Endothelial cell of hepatic sinusoid (primary cell): ENCODE results near the gene C7orf25.

Source experiments
- in situ Hi-C: cut with HindIII; loops from 2 replicates; pipeline ENCODE4 v1.10.0; 2017; ENCODE audit warnings: low sequenced_read_pairs

Gene C7orf25

GRCh38 chr7:42911454-42912447 is at the start of gene C7orf25:
Gene C7orf25, minus strand, starts transcription at chr7:42912070. Its CDS starts 1,170 bp downstream, at chr7:42910900.
- in situ Hi-C loops: no loop called here

DNA sequence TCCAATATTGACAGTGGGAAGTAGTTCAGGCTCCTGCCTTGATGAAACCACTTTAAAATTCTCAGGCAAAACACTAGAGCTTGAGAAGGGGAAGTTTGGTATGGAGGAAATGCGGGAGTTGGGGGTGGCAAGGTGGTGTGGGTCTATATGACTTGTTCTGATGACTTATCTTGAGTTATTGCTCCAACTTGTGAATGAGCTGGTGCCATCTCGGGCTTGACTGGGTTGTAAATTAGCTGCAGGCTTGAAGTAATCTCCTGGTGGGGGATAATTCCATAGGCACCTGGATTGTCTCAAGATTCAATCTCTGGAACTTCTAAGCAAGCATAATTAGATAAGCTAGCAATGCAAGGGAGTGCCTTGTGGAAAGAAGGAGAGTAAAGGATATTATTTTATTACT is 49.3 kb upstream of the C7orf25 start:
- in situ Hi-C loops: no loop called here

DNA sequence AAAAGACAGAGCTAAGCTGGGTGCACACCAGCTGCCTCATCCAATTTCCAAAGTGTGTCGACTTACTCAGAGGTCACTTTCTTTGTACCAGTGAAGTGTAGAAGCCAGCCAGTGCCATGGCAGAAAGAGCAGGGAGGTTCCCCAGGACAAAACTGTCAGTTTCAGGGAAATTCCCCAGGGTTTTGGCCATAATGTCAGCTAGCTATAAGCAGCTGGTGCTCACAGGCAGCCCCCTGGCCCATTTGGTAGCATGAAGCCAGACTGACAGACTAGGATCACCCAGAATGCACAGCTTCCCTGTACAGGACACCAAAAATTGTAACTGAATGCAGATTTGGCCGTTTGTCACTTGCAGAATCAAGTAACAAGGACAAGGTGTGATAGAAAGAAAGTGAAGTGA is 48.9 kb upstream of the C7orf25 start:
- in situ Hi-C loops: no loop called here

DNA sequence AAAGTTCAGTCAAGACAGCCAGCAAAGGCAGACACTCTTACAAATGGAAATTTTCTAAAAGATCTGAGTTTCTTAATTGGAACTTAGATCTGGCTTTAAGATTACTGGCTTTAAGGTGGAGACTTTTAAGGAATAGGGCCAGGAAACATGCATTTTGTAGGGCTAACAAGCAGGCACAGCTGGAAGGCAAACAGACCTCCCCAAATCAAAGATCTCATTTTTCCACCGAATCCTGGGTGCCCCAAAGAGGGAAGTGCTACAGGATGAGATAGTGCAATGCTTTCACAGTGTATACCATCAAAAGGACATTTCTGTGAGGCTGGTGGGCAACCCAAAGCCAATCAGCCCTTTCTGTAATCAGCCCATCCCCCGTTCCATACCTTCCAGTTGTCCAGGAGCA is 47.7 kb upstream of the C7orf25 start:
- in situ Hi-C loops: no loop called here

DNA sequence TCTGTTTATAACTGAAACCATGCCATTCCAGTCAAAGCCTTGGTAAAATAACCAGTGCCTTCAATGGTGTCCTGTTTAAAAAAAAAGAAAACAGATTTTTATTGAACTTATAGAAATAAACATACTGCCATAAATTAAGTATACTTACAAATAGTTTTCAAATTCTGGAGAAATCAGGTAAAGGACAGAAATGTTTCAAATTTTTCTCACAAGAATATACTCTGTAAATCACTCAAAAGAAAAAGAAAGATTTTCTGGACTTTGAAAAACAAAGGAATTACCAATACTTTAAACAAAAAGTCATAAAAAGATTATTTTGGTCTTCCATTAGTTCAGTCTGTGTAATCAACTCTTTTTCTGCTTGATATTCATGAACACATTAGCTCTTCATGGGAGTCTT is 44.2 kb upstream of the C7orf25 start:
- in situ Hi-C loops: no loop called here

GRCh38 chr7:42953994-42954393 is 42.1 kb upstream of the C7orf25 start:
- in situ Hi-C loops: no loop called here

DNA sequence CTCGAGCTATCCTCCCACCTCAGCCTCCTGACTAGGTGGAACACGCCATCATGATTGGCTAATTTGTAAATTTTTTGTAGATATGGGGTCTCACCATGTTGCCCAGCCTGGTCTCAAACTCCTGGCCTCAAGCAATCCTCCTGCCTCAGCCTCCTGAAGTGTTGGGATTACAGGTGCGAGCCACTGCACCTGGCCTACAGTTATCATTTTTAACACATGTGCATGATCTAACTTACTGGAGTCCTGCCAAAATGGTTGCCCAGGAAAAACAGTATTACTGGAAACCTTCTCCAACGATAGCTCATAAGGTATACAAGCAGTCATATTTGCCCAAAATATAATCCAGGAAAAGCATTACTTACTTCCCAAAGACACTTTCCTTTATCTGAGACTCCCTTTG is 40.5 kb upstream of the C7orf25 start:
- in situ Hi-C loops: no loop called here

GRCh38 chr7:42950417-42950816 is 38.5 kb upstream of the C7orf25 start:
- in situ Hi-C loops: no loop called here

DNA sequence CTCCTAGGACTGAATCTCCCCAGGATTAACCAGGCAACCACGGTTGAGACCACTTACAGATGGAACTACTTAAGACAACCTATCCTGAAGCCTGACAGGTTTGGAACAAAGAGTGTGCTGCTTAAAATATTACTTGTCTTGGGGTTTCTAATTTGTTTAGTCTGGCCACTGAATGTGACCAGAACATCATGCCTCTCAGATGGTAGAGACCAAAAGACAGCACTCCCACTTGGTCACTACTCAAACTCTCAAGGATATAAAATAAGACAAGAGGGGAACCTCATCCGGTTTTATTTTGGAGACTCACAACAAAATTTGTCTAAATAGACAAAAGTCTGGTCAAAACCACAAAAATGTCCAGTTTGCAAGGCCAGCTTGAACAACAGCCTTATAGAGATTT is 35.7 kb upstream of the C7orf25 start:
- in situ Hi-C loops: no loop called here

DNA sequence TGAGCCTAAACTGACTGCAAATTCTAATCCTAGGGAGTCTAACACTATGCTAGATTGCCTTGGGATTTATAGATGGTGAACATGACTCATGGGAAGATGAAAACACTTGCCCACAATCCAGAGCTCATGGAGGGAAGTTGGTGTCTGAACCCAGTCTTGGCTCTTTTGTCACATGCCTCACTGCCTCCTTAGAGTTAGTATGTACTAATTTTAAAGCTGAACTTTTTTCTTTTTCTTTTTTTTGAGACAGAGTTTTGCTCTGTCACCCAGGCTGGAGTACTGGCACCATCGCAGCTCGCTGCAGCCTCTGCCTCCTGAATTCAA is 34.7 kb upstream of the C7orf25 start:
- in situ Hi-C loops: no loop called here

DNA sequence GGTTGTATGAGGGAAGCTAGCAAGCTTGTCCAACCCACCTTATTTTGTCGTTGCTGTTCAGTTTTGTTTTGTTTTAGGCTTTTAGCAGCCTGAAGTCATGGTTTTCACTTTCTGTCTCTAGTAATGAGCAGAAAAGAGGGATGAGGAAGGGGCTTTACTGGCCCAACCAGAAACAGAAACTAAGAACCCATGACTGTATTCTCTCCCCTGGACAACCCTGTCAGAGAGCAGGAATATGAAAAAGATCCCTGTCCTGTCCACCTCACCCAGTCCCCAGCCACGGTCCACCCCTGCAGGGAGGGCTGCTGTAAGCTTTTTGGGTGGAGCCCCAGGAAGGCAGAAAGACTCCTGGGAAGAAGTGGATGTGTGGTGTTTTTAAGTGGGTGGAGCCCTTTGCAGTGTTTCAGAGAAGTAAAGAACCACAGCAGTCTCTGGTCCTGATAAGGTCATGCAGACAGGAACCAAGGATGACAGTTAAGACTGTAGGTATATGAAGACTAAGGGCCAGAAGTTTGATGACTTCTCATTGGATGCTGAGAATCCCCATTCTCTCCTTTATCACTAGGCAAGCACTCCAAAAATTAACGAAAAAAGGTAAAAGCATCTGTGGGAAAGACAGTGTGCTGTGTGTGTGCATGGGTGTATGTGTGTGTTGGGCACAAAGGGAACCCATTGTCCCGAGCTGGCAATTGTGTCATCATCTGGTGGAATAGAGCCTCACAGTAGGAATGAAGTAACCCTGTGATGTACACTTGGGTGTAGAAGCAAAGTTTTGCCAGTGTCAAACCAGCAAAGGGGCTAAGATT is 34.2 kb upstream of the C7orf25 start:
- in situ Hi-C loops: no loop called here

DNA sequence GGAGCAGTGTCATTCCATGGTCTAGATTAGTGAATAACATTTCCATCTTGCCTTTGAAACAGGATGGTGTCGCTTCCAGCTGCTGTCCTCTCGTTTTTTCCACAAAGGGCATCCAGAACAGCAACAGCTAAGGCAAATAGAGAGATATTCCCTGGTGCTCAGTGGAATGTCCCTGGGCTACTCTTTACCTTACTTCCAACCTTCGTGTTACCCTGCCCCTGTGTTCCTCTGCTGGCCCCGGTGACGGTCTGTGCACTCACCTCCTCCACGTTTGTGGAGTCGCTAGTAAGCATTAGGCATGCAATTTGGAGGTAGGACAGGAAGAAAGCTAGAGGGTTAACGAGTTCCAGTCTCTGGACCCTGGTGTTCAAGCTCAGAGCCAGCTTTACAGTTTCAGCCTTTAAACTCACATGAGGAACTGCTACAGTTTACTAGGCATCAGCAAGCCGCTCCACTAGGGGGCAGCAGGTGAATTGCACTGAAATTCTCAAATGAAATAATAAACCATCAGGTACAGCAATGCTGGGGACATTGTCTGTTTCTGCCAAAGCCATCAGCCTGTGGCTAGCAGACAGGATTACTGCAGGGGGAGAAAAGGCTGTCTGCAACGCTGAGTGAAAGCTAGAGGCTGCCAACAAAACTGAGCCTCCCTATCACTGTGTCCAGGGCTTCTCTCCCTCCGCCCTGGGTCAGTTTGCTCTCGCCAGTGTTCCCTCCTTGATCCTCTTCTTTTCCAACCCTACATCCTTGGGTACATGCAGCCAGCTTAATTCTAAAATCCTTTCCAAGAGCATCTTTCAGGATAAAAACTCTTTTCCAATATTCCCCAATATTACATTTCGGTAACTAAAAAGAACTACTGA is 29.3 kb upstream of the C7orf25 start:
- in situ Hi-C loops: no loop called here

- in situ Hi-C loops: no loop called here
Observed at GRCh38 chr7:42939457-42940240, 27.8 kb upstream of the C7orf25 start.

DNA sequence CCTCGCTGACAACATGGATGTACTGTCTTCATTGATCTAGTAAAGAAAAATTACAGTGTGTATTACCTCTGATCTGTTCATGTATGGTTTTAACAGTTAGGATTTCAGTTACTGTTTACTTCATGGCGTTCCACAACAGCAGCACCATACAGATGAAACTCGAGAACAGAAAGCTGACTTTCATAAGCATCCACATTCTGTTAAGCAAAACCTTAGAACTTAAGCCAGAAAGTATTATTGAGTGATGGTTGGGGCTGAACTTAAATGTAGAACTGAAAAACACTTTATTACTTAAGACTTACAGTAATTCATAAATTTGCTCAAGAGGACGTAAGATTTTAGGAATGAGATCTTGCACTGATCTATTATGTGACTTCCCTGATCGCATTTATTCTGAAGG is 24.0 kb upstream of the C7orf25 start:
- in situ Hi-C loops: no loop called here

- in situ Hi-C loops: no loop called here
Observed at GRCh38 chr7:42934291-42934690, 22.4 kb upstream of the C7orf25 start.

GRCh38 chr7:42932811-42933591 is 21.1 kb upstream of the C7orf25 start:
- in situ Hi-C loops: no loop called here

- in situ Hi-C loops: no loop called here
Observed at GRCh38 chr7:42931834-42932651, 20.2 kb upstream of the C7orf25 start, which contains the start of the genes MRPL32 and PSMA2. Gene MRPL32, plus strand, starts transcription at chr7:42932376. Its CDS starts 11 bp downstream, at chr7:42932387. Gene PSMA2, minus strand, starts transcription at chr7:42932174. Its CDS starts 16 bp downstream, at chr7:42932158.

- in situ Hi-C loops: no loop called here
Observed at GRCh38 chr7:42931447-42931833, 19.6 kb upstream of the C7orf25 start.
